HG02970 (cell line): ENCODE measurements around the gene FAM107B.

Experiments used
- ATAC-seq: cut with Tn5 transposase; IDR thresholded peaks from one replicate; pipeline ENCODE4 v1.9.1; 2021; ENCODE audit warnings: mild to moderate bottlenecking, moderate library complexity, moderate number of reproducible peaks; ENCODE audit not compliant: unreplicated experiment, low FRiP score

Gene FAM107B

GRCh38 chr10:14585287-14586193 lies 189.2 kb downstream of the FAM107B start:
- ATAC-seq, result no peak

DNA sequence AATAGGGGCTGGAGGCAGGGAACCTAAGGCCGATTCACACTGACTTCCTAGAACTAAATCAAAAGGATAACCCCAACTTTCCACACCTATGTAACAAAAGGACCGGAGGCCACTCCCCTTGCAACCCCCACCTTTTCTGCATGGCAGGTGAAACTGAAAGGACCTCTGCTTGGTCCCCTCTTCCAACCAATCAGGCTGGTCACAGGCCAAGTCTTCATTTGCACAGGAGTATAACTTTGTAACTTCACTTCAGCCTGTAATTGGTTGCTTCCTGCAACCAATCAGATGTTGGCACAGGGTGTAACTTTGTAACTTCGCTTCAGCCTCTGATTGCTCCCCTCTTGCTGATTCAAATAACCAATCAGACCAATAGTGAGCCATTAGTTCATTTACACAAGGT lies 190.0 kb downstream of the FAM107B start:
- ATAC-seq, result no peak

DNA sequence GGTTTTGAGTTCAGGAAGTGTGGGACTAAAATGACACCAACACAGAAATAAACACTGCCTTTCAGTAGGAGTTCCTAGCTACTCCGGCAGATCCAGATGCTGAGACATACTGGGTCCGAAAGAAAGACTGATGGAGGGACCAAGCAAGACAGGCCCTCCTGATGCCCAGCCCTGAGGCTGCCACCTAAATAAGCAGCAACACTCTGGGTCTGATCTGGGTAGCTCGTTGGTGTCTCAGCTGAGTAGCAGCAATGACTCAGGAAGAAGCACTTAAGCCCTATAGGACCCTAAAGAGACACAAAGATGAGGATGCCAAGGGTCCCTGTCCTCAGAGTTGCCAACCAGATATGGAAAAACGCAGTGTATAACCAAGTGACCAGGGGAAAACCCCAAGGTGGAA lies 190.7 kb downstream of the FAM107B start:
- ATAC-seq, result no peak

GRCh38 chr10:14583252-14583651 lies 191.4 kb downstream of the FAM107B start:
- no peak for ATAC-seq

- ATAC-seq, result no peak
These were observed 193.0 kb downstream of the FAM107B start for GRCh38 chr10:14581553-14582321.

DNA sequence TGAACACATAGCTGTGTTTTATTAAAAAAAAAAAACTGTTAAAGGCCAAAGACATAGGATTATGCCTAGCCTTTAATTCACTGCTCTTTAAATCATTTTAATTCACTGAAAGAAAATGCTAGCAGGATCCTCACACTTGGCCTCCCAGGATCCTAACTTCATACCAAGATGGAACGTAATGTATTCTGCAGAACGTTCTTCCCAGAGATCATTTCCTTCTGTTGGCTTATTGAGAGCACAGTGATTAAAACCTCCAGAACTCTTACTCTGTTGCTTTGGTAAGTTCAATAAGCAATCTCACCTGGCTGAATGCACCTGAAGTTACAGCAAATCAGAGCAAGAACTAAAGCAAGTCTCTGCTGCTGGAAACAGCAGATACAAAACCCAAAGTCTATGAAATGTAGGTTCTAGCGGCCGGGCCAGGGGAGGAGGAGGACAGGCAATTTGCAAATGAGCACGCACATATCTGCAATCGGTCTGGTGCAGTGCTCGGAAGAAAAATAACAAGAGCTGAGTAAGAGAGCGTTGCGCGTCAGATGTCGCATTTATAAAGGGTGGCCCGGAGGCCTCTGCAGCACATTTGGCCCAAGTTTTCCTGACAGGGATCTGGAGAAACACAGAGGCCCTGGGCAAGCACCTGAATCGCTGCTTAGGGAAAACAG lies 193.9 kb downstream of the FAM107B start:
- ATAC-seq, result no peak

DNA sequence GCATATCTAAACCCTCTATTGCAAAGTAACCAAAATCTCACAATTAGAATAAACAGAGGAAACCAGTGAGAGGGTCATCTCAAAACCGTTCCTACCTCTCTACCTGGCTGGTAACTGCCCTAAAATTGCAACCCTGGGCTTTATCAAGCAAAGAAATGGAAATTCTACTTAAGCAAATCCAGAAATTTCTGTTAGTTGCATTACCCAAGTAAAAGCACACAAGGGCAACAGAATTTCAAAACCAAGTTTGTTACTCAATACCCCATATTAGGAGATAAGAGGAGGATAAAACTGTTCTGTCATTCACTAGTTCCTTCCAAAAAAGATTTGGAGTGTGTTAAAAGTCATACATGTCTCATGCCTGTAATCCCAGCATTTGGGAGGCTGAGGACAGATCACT lies 195.3 kb downstream of the FAM107B start:
- no peak for ATAC-seq

GRCh38 chr10:14578060-14578952 lies 196.4 kb downstream of the FAM107B start:
- ATAC-seq, result no peak

DNA sequence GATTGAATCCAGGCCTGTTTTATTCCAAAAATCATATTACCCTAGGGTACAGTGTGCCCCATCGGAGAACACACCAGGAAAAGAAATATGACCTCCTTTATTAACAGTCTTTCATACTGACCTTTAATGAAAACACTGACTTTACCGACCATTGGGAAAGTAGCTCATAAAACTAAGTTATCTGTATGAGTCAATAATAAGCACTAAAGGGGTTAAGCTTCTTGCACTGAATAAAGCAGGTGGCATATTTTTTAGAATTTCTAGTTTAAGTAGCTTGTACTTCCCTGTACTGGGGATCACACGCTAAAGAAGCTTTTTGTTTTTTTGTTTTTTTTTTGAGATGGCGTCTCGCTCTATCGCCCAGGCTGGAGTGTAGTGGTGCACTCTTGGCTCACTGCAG lies 199.8 kb downstream of the FAM107B start:
- no peak for ATAC-seq

- no peak for ATAC-seq
These were observed 200.4 kb downstream of the FAM107B start for GRCh38 chr10:14574291-14574690.

GRCh38 chr10:14573666-14574261 lies 200.9 kb downstream of the FAM107B start:
- no peak for ATAC-seq

DNA sequence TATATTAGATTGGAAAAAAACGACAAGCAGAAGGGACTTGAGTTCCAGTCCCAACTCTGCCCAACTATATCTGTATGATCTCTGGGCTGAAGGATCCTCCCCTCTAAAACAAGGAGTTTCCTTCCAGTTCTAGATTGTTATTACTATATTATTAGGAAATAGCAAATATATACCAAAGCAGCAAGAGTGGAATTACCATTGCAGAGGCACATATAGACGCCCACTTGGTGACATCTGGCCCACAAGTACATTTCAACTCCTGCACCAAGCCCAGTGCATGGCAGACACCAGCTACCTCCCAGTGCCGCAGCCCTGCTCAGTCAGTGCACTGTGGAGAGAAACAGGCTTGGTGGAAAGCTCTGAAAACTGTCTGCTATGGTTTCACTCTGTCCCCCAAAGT lies 201.9 kb downstream of the FAM107B start:
- no peak for ATAC-seq

DNA sequence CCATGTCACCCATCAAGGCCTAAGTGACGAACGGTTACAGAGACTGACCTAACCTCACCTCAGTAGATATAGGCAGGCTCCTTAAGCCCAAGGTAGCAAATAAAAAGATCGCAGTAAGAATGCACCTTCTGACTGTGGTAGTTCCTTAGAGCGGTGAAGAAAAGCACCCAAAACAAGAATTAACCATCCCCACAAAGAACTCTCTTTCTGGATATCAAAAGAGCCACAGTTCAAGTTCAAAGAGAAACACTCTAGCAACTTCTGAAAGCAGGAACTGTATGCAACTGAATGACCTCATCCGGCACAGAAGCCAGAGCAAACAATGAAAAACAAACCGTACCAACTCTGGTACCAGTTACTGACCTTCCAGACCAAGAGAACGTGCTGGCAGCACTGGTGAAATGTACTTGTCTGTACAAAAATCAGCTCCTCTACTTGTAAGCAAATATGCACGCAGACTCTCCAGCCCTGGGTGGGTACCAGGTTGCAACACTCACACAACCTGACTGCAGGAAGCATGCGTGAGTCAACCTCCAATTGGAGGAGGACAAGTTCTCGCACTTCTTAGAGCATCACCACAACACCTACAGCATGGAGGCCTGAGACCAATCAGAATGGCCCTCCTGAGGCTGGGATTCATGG lies 202.7 kb downstream of the FAM107B start:
- ATAC-seq, result no peak

DNA sequence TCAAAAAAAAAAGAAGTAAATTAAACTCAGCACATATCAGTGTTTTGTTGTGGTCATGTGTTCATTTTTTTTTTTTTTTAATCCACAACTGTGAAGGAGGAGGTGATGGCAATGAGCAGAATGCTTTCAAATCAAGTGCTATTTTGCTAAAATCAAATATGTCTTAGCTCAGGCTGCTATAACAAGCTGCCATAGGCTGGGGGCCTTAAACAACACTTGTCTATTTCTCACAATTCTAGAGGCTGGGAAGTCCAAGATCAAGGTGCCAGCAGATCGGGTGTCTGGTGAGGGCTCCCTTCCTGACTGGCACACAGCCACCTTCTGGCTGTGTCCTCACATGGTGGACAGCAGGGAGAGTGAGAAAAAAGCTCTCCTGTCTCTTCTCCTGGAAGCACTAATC lies 203.9 kb downstream of the FAM107B start:
- no peak for ATAC-seq

DNA sequence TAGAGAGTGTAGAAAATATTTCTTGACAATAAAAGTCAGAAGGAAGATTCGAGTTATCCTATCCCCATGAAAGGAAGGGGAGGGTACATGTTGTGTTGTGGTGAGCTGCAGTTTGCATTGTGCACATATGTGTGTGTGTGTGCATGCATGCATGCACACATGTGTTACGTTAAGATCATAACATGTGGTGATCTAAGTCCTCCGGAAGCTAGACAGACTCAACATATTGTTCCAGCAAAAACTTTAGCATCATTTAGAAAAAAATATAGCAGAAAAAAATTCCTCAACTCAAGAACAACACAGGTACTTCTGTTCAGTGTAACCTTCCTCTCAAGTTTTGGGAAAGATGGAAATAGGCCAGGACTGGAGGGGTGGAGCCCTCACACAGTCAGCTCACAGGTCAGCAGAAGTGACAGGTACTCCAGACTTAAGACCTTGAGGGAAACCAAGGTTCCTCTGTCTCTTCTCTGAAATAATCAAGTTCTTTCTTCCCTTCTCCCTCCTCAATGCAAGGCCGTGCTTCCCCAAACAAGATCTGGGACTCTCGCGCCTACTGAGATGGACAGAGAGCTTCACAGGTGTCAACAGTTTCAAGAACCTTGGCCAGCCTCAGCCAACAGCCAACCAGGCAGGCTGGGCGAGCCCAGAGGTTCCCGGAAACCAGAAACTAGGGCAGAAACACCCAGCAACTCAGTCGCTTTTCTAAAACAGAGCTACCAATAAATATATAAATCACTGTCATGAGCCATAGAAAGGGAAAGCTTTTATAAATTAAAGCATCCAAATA lies 205.2 kb downstream of the FAM107B start:
- no peak for ATAC-seq

DNA sequence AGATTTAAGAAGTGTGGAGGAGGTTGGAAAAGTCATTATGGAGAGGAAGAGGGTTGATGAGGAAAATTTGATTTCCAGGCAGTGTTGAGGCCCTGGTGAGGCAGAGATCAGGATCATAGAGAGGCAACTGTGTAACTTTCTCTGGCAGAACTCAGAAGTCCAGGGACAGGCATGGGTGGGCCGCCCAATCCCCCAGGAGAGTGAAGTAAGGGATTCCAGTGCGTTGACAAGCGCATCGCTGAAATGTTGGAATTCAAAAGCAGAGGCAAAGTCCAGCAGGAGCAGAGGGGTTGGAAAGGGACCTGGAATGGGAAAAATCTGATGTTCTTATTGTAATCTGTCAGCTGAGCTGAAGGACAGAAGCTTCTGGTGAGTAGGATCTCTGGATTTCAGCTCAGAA lies 207.3 kb downstream of the FAM107B start:
- ATAC-seq, result no peak

DNA sequence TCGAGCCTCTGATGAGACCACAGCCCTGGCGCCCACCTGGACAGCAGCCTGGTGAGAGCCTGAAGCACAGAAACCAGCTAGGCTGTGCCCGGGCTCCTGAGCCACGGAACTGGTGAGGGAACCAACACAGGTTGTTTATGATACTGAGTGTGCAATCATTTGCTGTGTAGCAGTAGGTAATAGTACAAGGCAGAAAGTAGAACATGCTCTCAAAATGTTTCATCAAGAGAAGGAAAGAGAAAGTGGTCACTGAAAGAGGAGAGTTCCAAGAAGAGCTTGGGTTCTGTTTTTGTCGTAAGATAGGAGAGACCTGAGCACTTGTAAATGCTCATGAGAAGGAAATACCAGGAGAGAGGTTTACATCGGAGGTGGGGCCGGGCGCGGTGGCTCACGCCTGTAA lies 208.2 kb downstream of the FAM107B start:
- ATAC-seq, result no peak

GRCh38 chr10:14565199-14565598 lies 209.5 kb downstream of the FAM107B start:
- ATAC-seq, result no peak
